Measurements from ENCODE around the gene CAND1.
"Not testable (repeated sequence)": the region's sequence is repeated elsewhere in the genome, so short reads cannot be mapped to it uniquely, and the experiment has no call there.

The CAND1 gene

DNA sequence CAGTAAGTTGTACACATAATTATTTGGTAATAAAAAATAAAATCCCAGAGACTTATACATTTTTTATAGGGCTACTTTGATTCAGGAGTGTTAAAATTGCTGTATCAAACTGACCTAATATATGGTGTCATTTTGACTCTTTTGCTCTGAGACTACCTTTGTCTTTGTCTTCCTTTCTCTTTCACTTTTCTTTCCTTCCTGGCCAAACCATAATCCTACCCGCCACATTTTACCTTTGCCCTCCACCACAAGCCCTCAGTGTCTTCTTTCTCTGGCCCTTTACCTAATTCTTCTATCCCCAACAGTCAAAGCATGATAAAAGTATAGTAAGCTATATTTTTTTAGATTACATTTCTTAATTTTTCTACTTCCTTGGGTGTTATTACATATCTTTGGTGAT, 62.0 kb downstream of the CAND1 start:
- TF ChIP-seq, protein P1, sequence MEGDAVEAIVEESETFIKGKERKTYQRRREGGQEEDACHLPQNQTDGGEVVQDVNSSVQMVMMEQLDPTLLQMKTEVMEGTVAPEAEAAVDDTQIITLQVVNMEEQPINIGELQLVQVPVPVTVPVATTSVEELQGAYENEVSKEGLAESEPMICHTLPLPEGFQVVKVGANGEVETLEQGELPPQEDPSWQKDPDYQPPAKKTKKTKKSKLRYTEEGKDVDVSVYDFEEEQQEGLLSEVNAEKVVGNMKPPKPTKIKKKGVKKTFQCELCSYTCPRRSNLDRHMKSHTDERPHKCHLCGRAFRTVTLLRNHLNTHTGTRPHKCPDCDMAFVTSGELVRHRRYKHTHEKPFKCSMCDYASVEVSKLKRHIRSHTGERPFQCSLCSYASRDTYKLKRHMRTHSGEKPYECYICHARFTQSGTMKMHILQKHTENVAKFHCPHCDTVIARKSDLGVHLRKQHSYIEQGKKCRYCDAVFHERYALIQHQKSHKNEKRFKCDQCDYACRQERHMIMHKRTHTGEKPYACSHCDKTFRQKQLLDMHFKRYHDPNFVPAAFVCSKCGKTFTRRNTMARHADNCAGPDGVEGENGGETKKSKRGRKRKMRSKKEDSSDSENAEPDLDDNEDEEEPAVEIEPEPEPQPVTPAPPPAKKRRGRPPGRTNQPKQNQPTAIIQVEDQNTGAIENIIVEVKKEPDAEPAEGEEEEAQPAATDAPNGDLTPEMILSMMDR (IDR thresholded peaks at IDR 0.05; ENCODE audit: control insufficient read depth, extremely low read depth, insufficient read depth) = no peak
- no peak for DNase-seq (ENCODE audit: low read depth)
- H3K4me3 ChIP-seq (ENCODE audit: low read depth, low read length) = no peak overlapping the region

GRCh38 chr12:67331828-67332227, 62.7 kb downstream of the CAND1 start:
- no peak for DNase-seq (ENCODE audit: low read depth)
- TF ChIP-seq, protein P1 (IDR thresholded peaks at IDR 0.05; ENCODE audit: control insufficient read depth, extremely low read depth, insufficient read depth) = no peak

GRCh38 chr12:67333649-67334048, 64.5 kb downstream of the CAND1 start:
- TF ChIP-seq, protein P1 (IDR thresholded peaks at IDR 0.05; ENCODE audit: control insufficient read depth, extremely low read depth, insufficient read depth) = no peak
- H3K4me3 ChIP-seq (ENCODE audit: low read depth, low read length) = no peak overlapping the region
- no peak for DNase-seq (ENCODE audit: low read depth)

More at GRCh38 chr12:67331828-67332227, 62.7 kb downstream of the CAND1 start:
- no peak overlapping the region for H3K4me3 ChIP-seq (ENCODE audit: low read depth, low read length)

DNA sequence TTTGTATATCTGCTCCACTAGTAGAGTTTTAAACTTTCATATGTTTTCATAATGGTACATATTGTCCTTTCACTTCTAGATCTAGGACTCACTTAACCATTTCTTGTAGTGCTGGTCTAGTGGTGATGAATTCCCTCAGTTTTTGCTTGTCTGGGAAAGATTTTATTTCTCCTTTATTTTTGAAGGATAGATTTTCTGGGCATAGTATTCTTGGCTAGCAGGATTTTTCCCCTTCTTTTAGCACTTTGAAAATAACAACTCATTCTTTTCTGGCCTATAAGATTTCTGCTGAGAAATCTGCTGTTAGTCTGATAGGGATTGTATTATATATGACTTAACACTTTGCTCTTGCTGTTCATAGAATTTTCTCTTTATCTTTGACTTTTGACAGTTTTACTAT, 69.3 kb downstream of the CAND1 start:
- TF ChIP-seq, protein P1 (IDR thresholded peaks at IDR 0.05; ENCODE audit: control insufficient read depth, extremely low read depth, insufficient read depth) = no peak

DNA sequence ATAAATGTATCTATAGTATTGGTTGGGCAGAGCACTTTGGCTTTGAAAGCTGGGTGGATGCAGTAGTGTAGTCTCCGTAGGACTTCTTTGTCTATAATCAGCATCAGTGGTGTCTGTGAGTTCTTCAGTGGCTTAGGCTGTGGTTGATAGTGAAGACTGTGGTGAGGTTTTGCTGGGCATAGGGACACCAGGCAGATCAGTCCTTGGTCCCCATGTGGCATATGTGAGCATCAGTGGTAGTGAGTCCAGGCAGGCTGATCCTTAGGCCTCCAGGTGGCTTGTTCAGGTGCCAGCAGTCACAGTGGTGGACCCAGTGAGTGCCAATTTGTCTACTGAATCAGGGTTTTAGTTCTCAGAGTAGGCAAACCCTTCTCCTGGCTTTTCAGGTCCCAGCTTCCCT, 70.4 kb downstream of the CAND1 start:
- H3K4me3 ChIP-seq (ENCODE audit: low read depth, low read length) = no peak overlapping the region
- DNase-seq (ENCODE audit: low read depth) = no peak
- TF ChIP-seq, protein P1 (IDR thresholded peaks at IDR 0.05; ENCODE audit: control insufficient read depth, extremely low read depth, insufficient read depth) = no peak

More for the DNA sequence above, 69.3 kb downstream of the CAND1 start:
- H3K4me3 ChIP-seq (ENCODE audit: low read depth, low read length) = no peak overlapping the region
- no peak for DNase-seq (ENCODE audit: low read depth)

DNA sequence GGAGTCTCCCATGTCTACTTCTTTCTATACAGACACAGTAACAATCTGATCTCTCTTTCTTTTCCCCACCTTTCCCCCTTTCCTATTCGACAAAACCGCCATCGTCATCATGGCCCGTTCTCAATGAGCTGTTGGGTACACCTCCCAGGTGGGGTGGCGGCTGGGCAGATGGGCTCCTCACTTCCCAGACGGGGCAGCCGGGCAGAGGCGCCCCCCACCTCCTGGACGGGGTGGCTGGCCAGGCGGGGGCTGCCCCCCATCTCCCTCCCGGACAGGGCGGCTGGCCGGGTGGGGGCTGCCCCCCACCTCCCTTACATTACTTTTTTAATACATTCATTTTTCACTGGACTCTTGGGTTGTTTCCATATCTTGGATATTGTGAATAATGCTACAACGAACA, 71.9 kb downstream of the CAND1 start:
- not testable (repeated sequence) for DNase-seq (ENCODE audit: low read depth); H3K4me3 ChIP-seq (ENCODE audit: low read depth, low read length)

DNA sequence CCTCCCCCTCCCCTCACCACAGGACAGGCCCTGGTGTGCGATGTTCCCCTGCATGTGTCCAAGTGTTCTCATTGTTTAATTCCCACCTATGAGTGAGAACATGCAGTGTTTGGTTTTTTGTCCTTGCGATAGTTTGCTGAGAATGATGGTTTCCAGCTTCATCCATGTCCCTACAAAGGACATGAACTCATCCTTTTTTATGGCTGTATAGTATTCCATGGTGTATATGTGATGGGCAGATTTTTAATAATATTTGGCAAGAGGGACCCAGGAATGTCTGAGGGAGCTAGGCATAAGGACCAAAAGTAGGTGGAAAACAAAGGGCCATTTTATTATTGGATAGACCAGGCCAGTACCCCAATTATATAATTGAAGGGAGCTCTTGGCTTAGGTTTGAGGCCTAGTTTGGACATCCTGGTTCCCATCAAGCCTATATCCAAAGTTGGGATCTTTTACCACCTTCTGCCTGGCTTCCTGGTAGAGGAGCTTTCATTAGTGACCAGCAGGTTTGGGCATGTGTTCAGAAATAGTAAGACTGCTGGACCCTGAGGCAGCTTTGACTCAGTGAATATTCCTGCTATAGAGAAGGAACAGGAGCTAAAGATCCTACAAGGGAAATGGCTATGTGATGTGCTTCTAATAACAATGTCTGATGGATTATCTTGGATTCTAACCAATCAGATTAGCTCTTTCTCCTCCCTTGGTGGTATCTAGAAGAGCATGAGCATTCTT, 76.0 kb downstream of the CAND1 start:
- no peak for DNase-seq (ENCODE audit: low read depth)
- no peak overlapping the region for H3K4me3 ChIP-seq (ENCODE audit: low read depth, low read length)
- TF ChIP-seq, protein P1 (IDR thresholded peaks at IDR 0.05; ENCODE audit: control insufficient read depth, extremely low read depth, insufficient read depth) = no peak
